ENCODE results near the gene METTL15. TPM values are rescaled to one million over a fixed set of nuclear protein-coding genes. Genes with fewer than 3 reads are reported as not detected.

METTL15 gene
- total and polyA plus RNA-seq, 2 experiments from 2014 or later: 9.0 to 19.8 TPM

- Histone ChIP-seq H3K79me2 (replicated peaks; ENCODE audit: insufficient read depth) (peaks cover 8% of the 10 kb centered on the region; the same call in 1 of the 2 replicates), H3K4me3 (no peak overlapping the region), H3K9me2 (ENCODE audit: insufficient read depth) (no peaks in the 10 kb centered on the region), H3K27ac (ENCODE audit: low read depth) (no peak overlapping the region), H3K27me3 (ENCODE audit: insufficient read depth) (no peaks in the 10 kb centered on the region), H3K4me1 (ENCODE audit: insufficient read depth) (no peaks in the 10 kb centered on the region), H3F3A (replicated peaks; ENCODE audit: low read depth) (no peaks in the 10 kb centered on the region), H3K36me3 (ENCODE audit: insufficient read depth) (no peaks in the 10 kb centered on the region), H3K4me2 (no peak overlapping the region), H2AFZ (no peak overlapping the region), H4K20me1 (replicated peaks; ENCODE audit: insufficient read depth) (no peaks in the 10 kb centered on the region)
- no peak overlapping the region for H3K27ac Mint-ChIP-seq
- H3K4me1 Mint-ChIP-seq: no peaks in the 10 kb centered on the region
- no peak overlapping the region for H3K4me3 Mint-ChIP-seq
- peaks cover 24% of the 10 kb centered on the region for H3K36me3 Mint-ChIP-seq (ENCODE audit: low read depth)
- no peak for TF ChIP-seq REST (IDR thresholded peaks at IDR 0.05; ENCODE audit: unreplicated experiment)
- TF ChIP-seq NANOG (IDR thresholded peaks at IDR 0.05; ENCODE audit: borderline replicate concordance): no peak
- no peak for TF ChIP-seq EZH2 (IDR thresholded peaks at IDR 0.05; ENCODE audit: low read depth, unreplicated experiment)
- TF ChIP-seq ZNF462 (CRISPR knock-in tag; IDR thresholded peaks at IDR 0.05): no peak
- TF ChIP-seq JUNB (IDR thresholded peaks at IDR 0.05; ENCODE audit: unreplicated experiment): no peak
- no peak for TF ChIP-seq ZNF114 (CRISPR knock-in tag; IDR thresholded peaks at IDR 0.05)
- no peak for TF ChIP-seq POLR2AphosphoS5 (IDR thresholded peaks at IDR 0.05; ENCODE audit: low read depth)
- TF ChIP-seq ETS1 (IDR thresholded peaks at IDR 0.05): no peak
- TF ChIP-seq CREB1 (CRISPR knock-in tag; IDR thresholded peaks at IDR 0.05; ENCODE audit: low read depth): no peak
- TF ChIP-seq CTCF (conservative IDR thresholded peaks at IDR 0.05; ENCODE audit: low read depth in 2 of 2): no peak
- no peaks in the 10 kb centered on the region for H3K27me3 Mint-ChIP-seq (ENCODE audit: insufficient read depth, low read depth, poor library complexity)
- H3K9me3 Mint-ChIP-seq: peaks cover 21% of the 10 kb centered on the region
- no peak for ATAC-seq
- DNase-seq (ENCODE audit: low spot score): no peak
Measured at GRCh38 chr11:28223994-28224393, 115.8 kb downstream of the METTL15 start.

Measured in GM23338 (cell line).